Ovary (tissue), 9 donors: Measurements from ENCODE around the gene QSOX1. TPM values are rescaled to one million over a fixed set of nuclear protein-coding genes. Genes with fewer than 3 reads are reported as not detected.

Experiments
- DNase-seq, 5 donors: peaks; one replicate each; pipeline ENCODE4 v3.0.0-alpha.2; 2019 to 2020
- H3K27ac ChIP-seq, 2 donors: fragments of 200-600 bp; one replicate each; pipeline versions ENCODE4 v1.5.1 to v1.8.0; 2019 to 2022
- H3K27me3 ChIP-seq: fragments of 200-600 bp; one replicate; pipeline ENCODE4 v1.8.0; 2022
- H3K36me3 ChIP-seq: fragments of 200-600 bp; sonication (generic); one replicate; pipeline ENCODE4 v1.5.1; 2019
- H3K4me1 ChIP-seq: one replicate; pipeline ENCODE4 v1.8.1; 2013; ENCODE audit warnings: mild to moderate bottlenecking, moderate library complexity; ENCODE audit not compliant: insufficient read depth
- H3K4me3 ChIP-seq: fragments of 200-600 bp; sonication (generic); one replicate; pipeline ENCODE4 v1.5.1; 2017
- H3K9me3 ChIP-seq, 2 donors: fragments of 200-600 bp in 1 of 2; sonication (generic) in 1 of 2; one replicate each; pipeline versions ENCODE4 v1.5.1 to v1.8.1; 2013 to 2019; ENCODE audit warnings: mild to moderate bottlenecking in 1 of 2, moderate library complexity in 1 of 2
- CTCF ChIP-seq, 3 donors: fragments of 450-650 bp in 2 of 3; fragments of 200-600 bp in 1 of 3; IDR thresholded peaks; one replicate each; pipeline versions ENCODE4 v1.5.1 to v1.8.0; 2016 to 2022; ENCODE audit warnings: antibody characterized with exemption in 3 of 3, mild to moderate bottlenecking in 1 of 3
- EP300 ChIP-seq: sonication (generic); formaldehyde crosslinking; IDR thresholded peaks from one replicate; pipeline ENCODE4 v1.6.1; 2017; ENCODE audit warnings: antibody characterized with exemption
- POLR2A ChIP-seq: fragments of 450-650 bp; IDR thresholded peaks from one replicate; pipeline ENCODE4 v1.6.1; 2017; ENCODE audit warnings: antibody characterized with exemption, mild to moderate bottlenecking, moderate library complexity
- WGBS, 3 donors: extraction: QIAGEN DNeasy Blood & Tissue Kit in 1 of 3; methylation state at CpG; one replicate each; pipeline versions ENCODE4 v1.1.5 to v1.1.7; 2013 to 2017; 5-methylcytosine and 5-hydroxymethylcytosine counted together
- intact Hi-C, 4 donors: fragments of 100-400 bp; cut with DNase I; formaldehyde crosslinking; loops; one replicate each; pipeline versions ENCODE4 v1.11.0 to v1.15.1; 2022 to 2023
- polyA plus RNA-seq, 2 donors: library from polyadenylated mRNA; stranded (reverse); fragments of 200-250 nt in 1 of 2; fragments of 350-450 nt in 1 of 2; fragmentation: Illumina TruSeq in 1 of 2; extraction: RNeasy Lipid Tissue Mini Kit (QIAGEN cat#74804) in 1 of 2; gene quantifications; one replicate each; pipeline ENCODE4 v1.2.3, GENCODE V29; 2013 to 2014
- total RNA-seq, 7 donors: library from RNA; depleted of rRNA in 2 of 7; stranded (reverse); fragments of >200 nt in 2 of 7; fragmentation: NEBNext Ultra II Directional in 3 of 7; extraction: Animal tissue kit (Norgen Biotek cat#: 25700) in 3 of 7; gene quantifications; one replicate each; pipeline versions ENCODE4 v1.1.0 to v1.2.4, GENCODE V29; 2016 to 2023
- donor health status: DM: no; HTN: no; CAD: no; lungs with moderate emphysema.
- donor health status: DM: no; HTN: no; CAD: no.
- donor health status: Bipolar disorder and iron deficiency.
- donor health status: DM: yes; HTN: yes; CAD: no.
- donor health status: DM: no; HTN: no; CAD: no.
- donor health status: DM: yes; HTN: yes; CAD: no.

Gene QSOX1
- total and polyA plus RNA-seq, 9 donors, result 57.8 to 475 (median 155) TPM

- Histone ChIP-seq H3K27ac (no peak overlapping the region), H3K9me3 (no peaks in the 10 kb centered on the region), H3K4me1 (peaks cover 13% of the 10 kb centered on the region), H3K27me3 (no peaks in the 10 kb centered on the region), H3K36me3 (no peaks in the 10 kb centered on the region), H3K4me3 (no peak overlapping the region)
- intact Hi-C loops, result loop anchor here in 3 of 4 donors (5.0 to 10.0 kb wide), 5 partner anchors 60 to 470 kb away; no protein-coding TSS in a partner anchor
- 83 to 89% (median 89%) methylated on average over 9 of the region's 9 CpGs for WGBS, 3 donors
- TF ChIP-seq POLR2A (no peak), CTCF (IDR thresholded peaks at IDR 0.05) (no peak), EP300 (no peak)
- DNase-seq, result peak in 2 of 5 donors; percentile 12 to 27
These were observed 20.6 kb downstream of the QSOX1 start for GRCh38 chr1:180175291-180175690.

GRCh38 chr1:180175806-180176205, 21.1 kb downstream of the QSOX1 start:
- peaks cover 13% of the 10 kb centered on the region for H3K4me1 ChIP-seq
- no peaks in the 10 kb centered on the region for H3K27me3 ChIP-seq
- no peaks in the 10 kb centered on the region for H3K36me3 ChIP-seq
- no peak for TF ChIP-seq EP300
- TF ChIP-seq CTCF (IDR thresholded peaks at IDR 0.05), result no peak
- TF ChIP-seq POLR2A, result no peak
- intact Hi-C loops, result loop anchor here in 3 of 4 donors (5.0 to 10.0 kb wide), 5 partner anchors 61 to 471 kb away; no protein-coding TSS in a partner anchor
- peak in 2 of 5 donors; percentile 17 to 37 for DNase-seq
- WGBS, 3 donors, result 91 to 95% (median 92%) methylated on average over 9 of the region's 9 CpGs
- no peak overlapping the region for H3K4me3 ChIP-seq
- H3K9me3 ChIP-seq, result no peaks in the 10 kb centered on the region
- H3K27ac ChIP-seq, result no peak overlapping the region

- peaks cover 13% of the 10 kb centered on the region for H3K4me1 ChIP-seq
- 85 to 91% (median 89%) methylated on average over 4 of the region's 4 CpGs for WGBS, 3 donors
- no peak overlapping the region for H3K4me3 ChIP-seq
- no peaks in the 10 kb centered on the region for H3K36me3 ChIP-seq
- H3K27me3 ChIP-seq, result no peaks in the 10 kb centered on the region
- H3K9me3 ChIP-seq, result no peaks in the 10 kb centered on the region
- intact Hi-C loops, result loop anchor here in 3 of 4 donors (5.0 to 10.0 kb wide), 5 partner anchors 62 to 472 kb away; no protein-coding TSS in a partner anchor
- DNase-seq, result peak in 1 of 5 donors; percentile 11
- H3K27ac ChIP-seq, result no peak overlapping the region
- TF ChIP-seq EP300 (no peak), CTCF (IDR thresholded peaks at IDR 0.05) (no peak), POLR2A (no peak)
These were observed 22.3 kb downstream of the QSOX1 start for GRCh38 chr1:180176965-180177364.

- Histone ChIP-seq H3K27me3 (no peaks in the 10 kb centered on the region), H3K36me3 (no peaks in the 10 kb centered on the region), H3K4me3 (no peak overlapping the region), H3K4me1 (peaks cover 13% of the 10 kb centered on the region), H3K9me3 (no peaks in the 10 kb centered on the region), H3K27ac (no peak overlapping the region)
- DNase-seq, result peak in 1 of 5 donors; percentile 16
- 60 to 74% (median 69%) methylated on average over 4 of the region's 4 CpGs for WGBS, 3 donors
- intact Hi-C loops, result loop anchor here in 3 of 4 donors (5.0 to 10.0 kb wide), 5 partner anchors 63 to 473 kb away; no protein-coding TSS in a partner anchor
- TF ChIP-seq EP300 (no peak), CTCF (IDR thresholded peaks at IDR 0.05) (no peak), POLR2A (no peak)
These were observed 23.3 kb downstream of the QSOX1 start for GRCh38 chr1:180177931-180178330.
